ENCODE data around the gene ADPRM. TPM values are rescaled to one million over a fixed set of nuclear protein-coding genes. Genes with fewer than 3 reads are reported as not detected.

The ADPRM gene
- total RNA-seq, 1 donor from 2014 or later, result 18.3 TPM

- no peak for DNase-seq (ENCODE audit: low spot score)
Measured at GRCh38 chr17:10741416-10742135, 44.2 kb downstream of the ADPRM start.

DNA sequence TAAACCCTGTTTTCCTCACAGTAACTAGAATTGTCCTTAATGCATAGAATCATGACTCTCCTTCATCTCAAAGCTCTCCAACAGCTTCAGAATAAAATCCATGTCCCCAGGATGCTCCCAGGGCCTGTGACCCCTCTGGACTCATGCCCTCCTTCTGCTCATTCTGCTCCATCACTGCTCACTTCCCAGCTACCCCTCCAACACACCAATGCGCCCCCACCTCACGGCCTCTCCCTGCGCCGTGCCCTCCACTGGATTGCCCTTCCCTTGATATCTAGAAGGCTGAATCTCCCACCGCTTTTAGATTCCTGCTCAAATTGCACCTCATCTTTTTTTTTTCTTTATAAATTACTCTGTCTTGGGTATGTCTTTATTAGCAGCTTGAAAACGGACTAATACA is 45.0 kb downstream of the ADPRM start:
- no peak for DNase-seq (ENCODE audit: low spot score)

DNA sequence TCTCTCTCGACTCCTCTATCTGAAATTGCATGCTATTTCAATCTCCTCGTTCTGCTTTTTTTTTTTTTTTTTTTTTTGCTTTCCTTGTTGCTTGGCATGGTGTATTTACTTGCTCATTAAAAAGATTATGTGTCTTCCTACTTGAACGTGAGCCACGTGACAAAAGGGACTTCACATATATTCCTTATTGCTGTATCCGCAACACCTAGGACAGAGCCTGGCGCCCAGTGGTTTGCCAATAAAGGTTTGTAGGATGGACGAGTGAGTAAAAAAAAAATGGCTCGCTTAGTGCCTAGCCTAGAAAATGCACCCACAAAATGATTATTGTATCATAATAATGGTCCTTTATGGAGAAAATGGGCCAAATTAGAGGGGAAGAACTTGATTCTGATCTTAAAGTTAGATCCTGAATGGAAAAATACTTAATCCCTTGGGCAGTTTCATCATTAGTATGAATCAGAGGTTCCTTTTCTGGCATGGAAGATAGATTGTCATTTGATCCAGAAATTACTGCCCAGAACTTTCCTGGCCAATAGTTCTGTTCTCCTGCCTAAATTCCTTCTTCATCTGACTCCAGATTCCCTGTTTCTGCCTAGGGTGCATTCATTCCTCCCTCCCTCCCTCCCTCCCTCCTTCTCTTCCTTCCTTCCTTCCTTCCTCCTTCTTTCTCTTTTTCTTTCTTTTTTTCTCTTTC is 46.1 kb downstream of the ADPRM start:
- no peak for DNase-seq (ENCODE audit: low spot score)

- no peak for DNase-seq (ENCODE audit: low spot score)
Measured at GRCh38 chr17:10744501-10745000, 47.2 kb downstream of the ADPRM start.

GRCh38 chr17:10745231-10745630 is 47.8 kb downstream of the ADPRM start:
- DNase-seq (ENCODE audit: low spot score), result peak; percentile 29

GRCh38 chr17:10748531-10749181 is 51.3 kb downstream of the ADPRM start:
- DNase-seq (ENCODE audit: low spot score), result peak; percentile 78

GRCh38 chr17:10750210-10750609 is 52.8 kb downstream of the ADPRM start:
- no peak for DNase-seq (ENCODE audit: low spot score)

DNA sequence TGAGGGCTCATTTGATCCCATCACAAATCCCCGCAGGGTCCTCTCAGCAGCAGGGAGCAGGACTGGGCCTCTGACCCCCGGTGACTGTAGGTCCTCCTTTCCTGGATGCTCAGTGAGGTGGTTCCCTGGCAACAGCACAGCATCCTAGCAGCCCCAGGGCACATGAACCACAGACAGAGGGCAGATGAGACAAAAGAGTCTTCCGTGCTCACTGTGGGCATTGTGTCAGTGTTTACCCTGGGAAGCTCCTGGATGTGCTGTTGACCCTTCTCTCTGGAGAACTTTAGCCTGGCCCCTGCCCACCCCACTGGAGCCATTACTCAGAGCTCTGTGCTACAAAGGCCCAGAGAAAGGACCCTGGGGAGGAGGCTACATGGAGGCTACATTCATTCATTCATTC is 54.2 kb downstream of the ADPRM start:
- no peak for DNase-seq (ENCODE audit: low spot score)

DNA sequence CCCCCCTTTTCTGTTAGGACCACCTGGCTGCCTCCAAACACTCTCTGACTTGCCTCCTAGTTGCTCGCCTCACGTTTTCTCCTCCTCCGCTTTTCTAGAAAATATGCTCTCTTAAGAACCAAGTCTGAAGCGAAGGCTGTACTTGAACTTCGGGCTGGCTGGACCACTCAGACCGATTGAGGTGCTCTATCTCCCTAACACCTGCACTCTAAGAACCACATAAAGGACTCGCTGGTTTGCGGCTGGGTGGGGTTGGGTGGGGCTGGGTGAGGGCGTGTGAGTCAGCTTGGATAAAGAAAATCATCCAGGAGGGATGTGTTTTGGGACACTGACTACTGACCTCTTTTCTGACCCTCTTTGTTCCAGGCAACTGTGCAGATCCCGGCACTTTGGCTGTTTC is 55.3 kb downstream of the ADPRM start:
- DNase-seq (ENCODE audit: low spot score), result no peak

DNA sequence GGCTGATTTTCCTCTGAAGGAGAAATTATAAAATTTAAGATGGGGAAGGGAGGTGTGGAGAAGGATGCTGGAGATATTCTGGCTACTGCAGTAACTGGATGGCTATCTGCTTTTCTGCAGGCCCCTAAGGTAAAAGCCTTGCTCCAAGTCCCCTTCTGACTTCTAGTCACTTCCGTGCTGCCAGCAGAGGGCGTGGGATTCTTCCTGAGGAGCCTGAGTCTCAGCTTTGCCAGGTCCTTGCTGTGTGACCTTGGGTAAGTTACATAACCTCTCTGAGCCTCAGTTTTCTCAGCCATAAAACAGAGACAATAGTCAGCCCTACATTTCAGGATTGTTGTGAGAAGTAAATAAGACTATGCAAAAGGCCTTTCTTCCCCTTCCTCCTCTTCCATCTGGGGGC is 56.7 kb downstream of the ADPRM start:
- no peak for DNase-seq (ENCODE audit: low spot score)

DNA sequence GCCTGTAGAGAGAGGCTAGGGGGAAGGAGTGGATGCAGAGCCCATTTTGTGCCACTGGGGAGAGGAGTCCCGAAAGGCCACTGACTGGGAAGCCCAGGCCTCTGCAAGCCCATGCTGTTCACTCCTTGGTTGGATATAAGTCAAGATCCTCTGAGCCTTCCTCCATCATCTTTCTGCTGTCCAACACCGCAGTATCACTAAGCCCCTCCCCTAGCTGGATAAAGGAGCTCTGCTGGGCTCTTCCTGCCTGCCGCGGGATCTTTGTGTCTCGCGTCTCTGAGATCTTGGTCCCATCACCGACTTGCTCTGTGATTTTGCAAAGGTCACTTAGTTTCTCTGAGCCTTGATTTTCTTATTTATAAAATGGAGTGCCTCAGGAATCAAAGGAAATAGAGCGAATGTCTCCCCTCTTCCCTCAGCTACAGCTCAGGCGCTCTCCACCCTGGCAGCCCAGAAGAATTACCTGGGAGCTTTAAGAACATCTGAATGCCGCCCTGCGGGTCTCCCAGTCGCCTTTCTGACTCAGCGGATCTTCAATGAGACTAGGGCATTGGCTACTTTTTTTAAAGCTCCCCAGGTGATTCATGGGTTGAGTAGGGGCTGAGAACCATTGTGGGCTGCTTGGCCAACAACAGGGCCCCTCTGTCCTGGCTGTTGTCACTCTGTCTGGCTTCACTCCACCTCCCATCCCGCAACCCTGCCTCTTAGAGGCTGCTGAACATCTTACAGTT is 57.6 kb downstream of the ADPRM start:
- DNase-seq (ENCODE audit: low spot score), result peak; percentile 45

DNA sequence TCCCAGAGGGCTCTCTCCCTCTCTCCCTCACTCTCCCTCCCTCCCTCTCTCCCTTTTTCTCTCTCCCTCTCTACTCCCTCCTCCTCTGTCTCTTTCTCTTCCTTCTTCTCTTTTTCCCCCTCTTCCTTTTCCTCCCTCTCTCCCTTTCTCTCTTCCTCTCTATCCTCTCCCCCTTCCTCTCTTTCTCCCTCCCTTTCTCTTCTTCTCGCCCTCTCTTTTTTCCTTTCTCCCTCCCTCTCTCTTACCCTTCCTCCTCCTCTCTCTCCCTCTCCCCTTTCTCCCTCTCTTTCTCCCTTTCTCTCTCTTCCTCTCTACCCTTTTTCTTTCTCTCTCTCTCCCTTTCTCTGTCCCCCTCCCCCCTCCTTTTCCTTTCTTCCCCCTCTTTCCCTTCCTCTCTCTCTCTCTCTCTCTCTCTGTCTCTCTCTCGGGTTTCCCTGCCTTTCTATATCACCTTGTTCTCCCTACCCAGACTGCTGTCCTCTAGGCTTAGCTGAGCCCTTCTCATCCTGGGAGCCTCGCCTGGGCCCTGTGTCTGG is 58.3 kb downstream of the ADPRM start:
- no peak for DNase-seq (ENCODE audit: low spot score)

DNA sequence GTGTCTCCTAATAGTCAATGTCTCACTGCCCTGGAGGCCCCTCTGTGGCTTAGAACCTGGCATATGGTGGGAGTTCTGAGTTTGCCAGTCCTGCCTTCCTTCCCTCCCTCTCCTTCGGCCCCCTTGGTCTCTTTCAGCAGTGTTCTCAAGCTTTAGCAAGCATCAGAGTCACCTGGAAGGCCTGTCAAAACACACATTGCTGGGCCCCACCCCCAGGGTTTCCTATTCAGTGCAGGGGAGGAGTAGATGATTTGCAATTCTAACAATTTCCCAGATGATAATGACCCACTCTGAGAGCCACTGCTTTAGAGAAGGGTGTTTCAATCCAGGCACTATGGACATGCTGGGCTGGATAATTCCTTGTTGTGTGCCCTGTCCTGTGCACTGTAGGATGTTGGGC is 58.8 kb downstream of the ADPRM start:
- DNase-seq (ENCODE audit: low spot score), result no peak

GRCh38 chr17:10756619-10757018 is 59.2 kb downstream of the ADPRM start:
- no peak for DNase-seq (ENCODE audit: low spot score)

DNA sequence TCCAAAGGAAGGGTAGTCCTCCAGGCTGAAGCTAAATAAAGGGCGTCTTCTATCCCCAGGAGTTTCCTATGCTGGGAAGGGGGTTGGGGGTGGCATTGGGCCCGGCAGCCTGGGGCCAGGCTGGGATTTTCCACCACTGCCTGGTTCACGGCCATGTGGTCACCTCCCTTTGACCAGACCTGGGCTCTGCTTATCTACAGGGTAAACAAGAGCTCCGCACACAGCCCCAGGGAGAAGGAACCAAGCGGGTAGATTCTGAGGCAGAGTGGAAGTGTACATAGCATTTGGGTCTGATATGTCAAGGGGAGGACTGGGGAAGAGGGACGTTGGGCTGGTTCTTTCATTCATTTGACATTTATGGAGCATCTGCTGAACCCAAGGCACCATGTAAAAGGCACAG is 59.7 kb downstream of the ADPRM start:
- DNase-seq (ENCODE audit: low spot score), result no peak

DNA sequence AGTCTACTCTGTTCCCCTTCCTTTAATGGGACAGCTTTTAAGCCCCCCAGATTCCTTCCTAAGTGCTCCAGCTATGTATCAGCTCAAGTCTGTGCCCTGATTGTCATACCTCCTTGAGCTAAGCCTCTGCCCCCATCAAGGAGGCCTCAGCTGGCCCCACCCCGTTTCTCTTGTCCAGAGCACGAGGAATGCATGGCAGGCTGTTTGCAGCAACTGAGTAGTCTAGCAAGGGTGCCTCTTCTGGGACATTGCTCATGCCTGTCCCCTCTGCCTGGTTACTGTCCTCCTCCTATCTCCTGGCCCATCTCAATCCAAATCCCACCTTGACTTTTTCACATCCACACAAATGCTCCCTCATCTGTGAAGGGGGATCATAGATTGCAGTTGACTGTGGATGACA is 60.3 kb downstream of the ADPRM start:
- no peak for DNase-seq (ENCODE audit: low spot score)

DNA sequence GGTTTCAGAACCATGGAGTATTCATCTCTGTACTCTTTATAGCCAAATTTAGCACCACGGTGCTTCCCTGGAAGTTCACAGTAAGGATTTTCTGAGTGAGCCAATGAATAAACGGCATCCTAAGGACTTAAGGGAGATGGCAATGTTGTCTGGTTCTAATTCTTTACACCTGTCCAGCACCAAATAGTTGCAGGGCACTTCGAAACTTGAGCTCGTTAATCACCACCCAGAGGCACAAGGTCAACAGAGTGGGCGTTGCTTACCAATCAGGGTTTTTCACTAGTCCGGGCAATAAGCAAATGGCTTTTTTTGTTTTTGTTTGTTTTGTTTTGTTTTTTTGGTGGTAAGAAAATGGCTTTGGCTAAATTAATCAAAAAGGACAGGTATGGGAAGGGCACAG is 60.7 kb downstream of the ADPRM start:
- no peak for DNase-seq (ENCODE audit: low spot score)

Measured in umbilical cord (tissue), 2 donors.